ENCODE data around the gene NCOA6.
"Not testable (repeated sequence)": the region's sequence is repeated elsewhere in the genome, so short reads cannot be mapped to it uniquely, and the experiment has no call there.

Gene NCOA6

GRCh38 chr20:34797012-34797995 lies 28.1 kb downstream of the NCOA6 start:
- Histone ChIP-seq H3K9me3 (ENCODE audit: control insufficient read depth, insufficient read depth, low read length) (no peaks in the 10 kb centered on the region), H3K4me1 (ENCODE audit: control insufficient read depth, insufficient read depth, low read length) (no peaks in the 10 kb centered on the region), H3K9ac (ENCODE audit: low read depth, low read length) (no peak overlapping the region), H3K27me3 (ENCODE audit: control insufficient read depth, insufficient read depth, low read length) (no peaks in the 10 kb centered on the region), H3K4me3 (ENCODE audit: low read depth, low read length) (no peak overlapping the region), H3K36me3 (ENCODE audit: control insufficient read depth, insufficient read depth, low read length) (no peaks in the 10 kb centered on the region)

- Histone ChIP-seq H3K27me3 (ENCODE audit: control insufficient read depth, insufficient read depth, low read length) (no peaks in the 10 kb centered on the region), H3K36me3 (ENCODE audit: control insufficient read depth, insufficient read depth, low read length) (no peaks in the 10 kb centered on the region), H3K9me3 (ENCODE audit: control insufficient read depth, insufficient read depth, low read length) (no peaks in the 10 kb centered on the region), H3K4me3 (ENCODE audit: low read depth, low read length) (no peak overlapping the region), H3K9ac (ENCODE audit: low read depth, low read length) (no peak overlapping the region), H3K4me1 (ENCODE audit: control insufficient read depth, insufficient read depth, low read length) (peaks cover 6% of the 10 kb centered on the region)
Measured at GRCh38 chr20:34794006-34794585, 31.4 kb downstream of the NCOA6 start.

- Histone ChIP-seq H3K36me3 (ENCODE audit: control insufficient read depth, insufficient read depth, low read length) (no peaks in the 10 kb centered on the region), H3K4me1 (ENCODE audit: control insufficient read depth, insufficient read depth, low read length) (peaks cover 6% of the 10 kb centered on the region), H3K9me3 (ENCODE audit: control insufficient read depth, insufficient read depth, low read length) (no peaks in the 10 kb centered on the region), H3K27me3 (ENCODE audit: control insufficient read depth, insufficient read depth, low read length) (no peaks in the 10 kb centered on the region), H3K4me3 (ENCODE audit: low read depth, low read length) (no peak overlapping the region), H3K9ac (ENCODE audit: low read depth, low read length) (no peak overlapping the region)
Measured at GRCh38 chr20:34792687-34793363, 32.6 kb downstream of the NCOA6 start.

- Histone ChIP-seq H3K9ac (ENCODE audit: low read depth, low read length) (no peak overlapping the region), H3K4me3 (ENCODE audit: low read depth, low read length) (no peak overlapping the region), H3K36me3 (ENCODE audit: control insufficient read depth, insufficient read depth, low read length) (no peaks in the 10 kb centered on the region), H3K9me3 (ENCODE audit: control insufficient read depth, insufficient read depth, low read length) (no peaks in the 10 kb centered on the region), H3K27me3 (ENCODE audit: control insufficient read depth, insufficient read depth, low read length) (no peaks in the 10 kb centered on the region), H3K4me1 (ENCODE audit: control insufficient read depth, insufficient read depth, low read length) (peaks cover 6% of the 10 kb centered on the region)
Measured at GRCh38 chr20:34791289-34792020, 34.0 kb downstream of the NCOA6 start.

- Histone ChIP-seq H3K27me3 (ENCODE audit: control insufficient read depth, insufficient read depth, low read length) (no peaks in the 10 kb centered on the region), H3K9me3 (ENCODE audit: control insufficient read depth, insufficient read depth, low read length) (no peaks in the 10 kb centered on the region), H3K4me3 (ENCODE audit: low read depth, low read length) (no peak overlapping the region), H3K9ac (ENCODE audit: low read depth, low read length) (no peak overlapping the region), H3K4me1 (ENCODE audit: control insufficient read depth, insufficient read depth, low read length) (no peaks in the 10 kb centered on the region), H3K36me3 (ENCODE audit: control insufficient read depth, insufficient read depth, low read length) (peaks cover under 1% of the 10 kb centered on the region)
Measured at GRCh38 chr20:34781220-34781619, 44.2 kb downstream of the NCOA6 start.

- not testable (repeated sequence) for H3K27me3 ChIP-seq (ENCODE audit: control insufficient read depth, insufficient read depth, low read length); H3K9ac ChIP-seq (ENCODE audit: low read depth, low read length); H3K9me3 ChIP-seq (ENCODE audit: control insufficient read depth, insufficient read depth, low read length); H3K4me3 ChIP-seq (ENCODE audit: low read depth, low read length); H3K36me3 ChIP-seq (ENCODE audit: control insufficient read depth, insufficient read depth, low read length); H3K4me1 ChIP-seq (ENCODE audit: control insufficient read depth, insufficient read depth, low read length)
Measured at GRCh38 chr20:34780291-34780690, 45.2 kb downstream of the NCOA6 start.

GRCh38 chr20:34776177-34776576 lies 49.3 kb downstream of the NCOA6 start:
- H3K4me3 ChIP-seq (ENCODE audit: low read depth, low read length) = no peak overlapping the region
- H3K4me1 ChIP-seq (ENCODE audit: control insufficient read depth, insufficient read depth, low read length) = no peaks in the 10 kb centered on the region
- no peak overlapping the region for H3K9ac ChIP-seq (ENCODE audit: low read depth, low read length)
- no peaks in the 10 kb centered on the region for H3K27me3 ChIP-seq (ENCODE audit: control insufficient read depth, insufficient read depth, low read length)
- no peaks in the 10 kb centered on the region for H3K9me3 ChIP-seq (ENCODE audit: control insufficient read depth, insufficient read depth, low read length)
- H3K36me3 ChIP-seq (ENCODE audit: control insufficient read depth, insufficient read depth, low read length) = peaks cover 4% of the 10 kb centered on the region

- H3K9me3 ChIP-seq (ENCODE audit: control insufficient read depth, insufficient read depth, low read length) = no peaks in the 10 kb centered on the region
- no peaks in the 10 kb centered on the region for H3K27me3 ChIP-seq (ENCODE audit: control insufficient read depth, insufficient read depth, low read length)
- H3K36me3 ChIP-seq (ENCODE audit: control insufficient read depth, insufficient read depth, low read length) = peaks cover 4% of the 10 kb centered on the region
- H3K9ac ChIP-seq (ENCODE audit: low read depth, low read length) = no peak overlapping the region
- no peak overlapping the region for H3K4me3 ChIP-seq (ENCODE audit: low read depth, low read length)
- H3K4me1 ChIP-seq (ENCODE audit: control insufficient read depth, insufficient read depth, low read length) = no peaks in the 10 kb centered on the region
Measured at GRCh38 chr20:34774886-34775285, 50.6 kb downstream of the NCOA6 start.

GRCh38 chr20:34774449-34774848 lies 51.0 kb downstream of the NCOA6 start:
- Histone ChIP-seq H3K4me1 (ENCODE audit: control insufficient read depth, insufficient read depth, low read length) (no peaks in the 10 kb centered on the region), H3K36me3 (ENCODE audit: control insufficient read depth, insufficient read depth, low read length) (peaks cover 4% of the 10 kb centered on the region), H3K9me3 (ENCODE audit: control insufficient read depth, insufficient read depth, low read length) (no peaks in the 10 kb centered on the region), H3K4me3 (ENCODE audit: low read depth, low read length) (no peak overlapping the region), H3K9ac (ENCODE audit: low read depth, low read length) (no peak overlapping the region), H3K27me3 (ENCODE audit: control insufficient read depth, insufficient read depth, low read length) (no peaks in the 10 kb centered on the region)

- H3K27me3 ChIP-seq (ENCODE audit: control insufficient read depth, insufficient read depth, low read length) = no peaks in the 10 kb centered on the region
- no peaks in the 10 kb centered on the region for H3K9me3 ChIP-seq (ENCODE audit: control insufficient read depth, insufficient read depth, low read length)
- H3K4me1 ChIP-seq (ENCODE audit: control insufficient read depth, insufficient read depth, low read length) = no peaks in the 10 kb centered on the region
- H3K36me3 ChIP-seq (ENCODE audit: control insufficient read depth, insufficient read depth, low read length) = peaks cover 4% of the 10 kb centered on the region
- no peak overlapping the region for H3K4me3 ChIP-seq (ENCODE audit: low read depth, low read length)
- H3K9ac ChIP-seq (ENCODE audit: low read depth, low read length) = no peak overlapping the region
Measured at GRCh38 chr20:34773726-34774125, 51.7 kb downstream of the NCOA6 start.

GRCh38 chr20:34772437-34772836 lies 53.0 kb downstream of the NCOA6 start:
- no peaks in the 10 kb centered on the region for H3K4me1 ChIP-seq (ENCODE audit: control insufficient read depth, insufficient read depth, low read length)
- no peak overlapping the region for H3K4me3 ChIP-seq (ENCODE audit: low read depth, low read length)
- H3K9me3 ChIP-seq (ENCODE audit: control insufficient read depth, insufficient read depth, low read length) = no peaks in the 10 kb centered on the region
- H3K27me3 ChIP-seq (ENCODE audit: control insufficient read depth, insufficient read depth, low read length) = no peaks in the 10 kb centered on the region
- peaks cover 7% of the 10 kb centered on the region for H3K36me3 ChIP-seq (ENCODE audit: control insufficient read depth, insufficient read depth, low read length)
- H3K9ac ChIP-seq (ENCODE audit: low read depth, low read length) = no peak overlapping the region
